HFFc6 (cell line): ENCODE results near the gene TMEM119. TPM values are rescaled to one million over a fixed set of nuclear protein-coding genes. Genes with fewer than 3 reads are reported as not detected.

ENCODE experiments used
- DNase-seq: peaks from one replicate; pipeline ENCODE4 v3.0.0-alpha.2; 2018
- H3K27ac Mint-ChIP-seq: 2 replicates; pipeline ENCODE4 v1.8.0; 2020; ENCODE audit warnings: mild to moderate bottlenecking, mixed read lengths
- H3K27me3 Mint-ChIP-seq: 2 replicates; pipeline ENCODE4 v1.8.0; 2021; ENCODE audit warnings: mild to moderate bottlenecking, moderate library complexity, mixed read lengths; ENCODE audit not compliant: insufficient read depth
- H3K36me3 Mint-ChIP-seq: 2 replicates; pipeline ENCODE4 v1.8.0; 2021; ENCODE audit warnings: low read depth, mixed read lengths
- H3K4me1 Mint-ChIP-seq: 2 replicates; pipeline ENCODE4 v1.8.0; 2020; ENCODE audit warnings: low read depth, mixed read lengths
- H3K4me3 Mint-ChIP-seq: 2 replicates; pipeline ENCODE4 v1.8.0; 2020; ENCODE audit warnings: mild to moderate bottlenecking, moderate library complexity, mixed read lengths
- H3K9me3 Mint-ChIP-seq: 2 replicates; pipeline ENCODE4 v1.8.0; 2020; ENCODE audit warnings: mild to moderate bottlenecking, mixed read lengths
- CTCF ChIP-seq: fragments of 200-600 bp; sonication (generic); IDR thresholded peaks from 2 replicates; pipeline ENCODE4 v1.5.0; 2021; ENCODE audit warnings: antibody characterized with exemption, mild to moderate bottlenecking
- total RNA-seq, 6 experiments: library from RNA; stranded (reverse); fragmentation: NEBNext Ultra II Directional; extraction: Animal tissue kit (Norgen Biotek cat#: 25700); gene quantifications; 2 replicates in 1 of 6; 3 replicates in 5 of 6; pipeline ENCODE4 v1.2.3, GENCODE V29; 2021

Gene TMEM119
- total RNA-seq, 6 experiments from 2014 or later, result 11.9 to 22.2 (median 19.1) TPM

GRCh38 chr12:108573317-108573716 lies 24.6 kb downstream of the TMEM119 start:
- Mint-ChIP-seq H3K4me3 (no peak overlapping the region), H3K27ac (no peak overlapping the region), H3K27me3 (peaks cover 5% of the 10 kb centered on the region; the same call in 1 of the 2 replicates), H3K36me3 (peaks cover 6% of the 10 kb centered on the region; the same call in 1 of the 2 replicates), H3K4me1 (peaks cover 9% of the 10 kb centered on the region; the same call in 1 of the 2 replicates), H3K9me3 (no peaks in the 10 kb centered on the region)
- no peak for TF ChIP-seq CTCF
- no peak for DNase-seq

GRCh38 chr12:108572166-108572790 lies 25.6 kb downstream of the TMEM119 start:
- Mint-ChIP-seq H3K27ac (no peak overlapping the region), H3K36me3 (peaks cover 6% of the 10 kb centered on the region; the same call in 1 of the 2 replicates), H3K4me3 (no peak overlapping the region), H3K4me1 (peaks cover 15% of the 10 kb centered on the region), H3K9me3 (no peaks in the 10 kb centered on the region), H3K27me3 (peaks cover 5% of the 10 kb centered on the region; the same call in 1 of the 2 replicates)
- no peak for TF ChIP-seq CTCF
- no peak for DNase-seq

GRCh38 chr12:108571609-108572165 lies 26.2 kb downstream of the TMEM119 start:
- H3K9me3 Mint-ChIP-seq, result no peaks in the 10 kb centered on the region
- no peak overlapping the region for H3K4me3 Mint-ChIP-seq
- no peak for DNase-seq
- no peak for TF ChIP-seq CTCF
- peaks cover 17% of the 10 kb centered on the region for H3K4me1 Mint-ChIP-seq
- H3K27me3 Mint-ChIP-seq, result peaks cover 5% of the 10 kb centered on the region; the same call in 1 of the 2 replicates
- H3K27ac Mint-ChIP-seq, result no peak overlapping the region
- peaks cover 6% of the 10 kb centered on the region; the same call in 1 of the 2 replicates for H3K36me3 Mint-ChIP-seq

GRCh38 chr12:108570743-108571608 lies 26.9 kb downstream of the TMEM119 start:
- no peak overlapping the region for H3K4me3 Mint-ChIP-seq
- H3K27ac Mint-ChIP-seq, result peak overlapping the region; percentile 1; the same call in 1 of the 2 replicates
- H3K27me3 Mint-ChIP-seq, result peaks cover 5% of the 10 kb centered on the region; the same call in 1 of the 2 replicates
- H3K4me1 Mint-ChIP-seq, result peaks cover 16% of the 10 kb centered on the region
- no peaks in the 10 kb centered on the region for H3K9me3 Mint-ChIP-seq
- peak; percentile 49 for DNase-seq
- TF ChIP-seq CTCF, result peak; percentile 79
- peaks cover 11% of the 10 kb centered on the region; the same call in 1 of the 2 replicates for H3K36me3 Mint-ChIP-seq

- Mint-ChIP-seq H3K4me1 (peaks cover 37% of the 10 kb centered on the region), H3K9me3 (no peaks in the 10 kb centered on the region), H3K27ac (no peak overlapping the region; the same call in 1 of the 2 replicates), H3K36me3 (peaks cover 17% of the 10 kb centered on the region; the same call in 1 of the 2 replicates), H3K4me3 (no peak overlapping the region), H3K27me3 (peaks cover 5% of the 10 kb centered on the region; the same call in 1 of the 2 replicates)
- DNase-seq, result no peak
- TF ChIP-seq CTCF, result no peak
These were observed 29.3 kb downstream of the TMEM119 start for GRCh38 chr12:108568338-108569154.
